WERI-Rb-1 (cell line): ENCODE results near the gene TAAR9.

Experiments
- DNase-seq: peaks from one replicate; pipeline ENCODE4 v3.0.0-alpha.2; 2020
- H3K27ac ChIP-seq: fragments of 250-450 bp; sonication (Bioruptor Pico); 2 replicates; pipeline ENCODE4 v1.5.1; 2020; ENCODE audit warnings: mild to moderate bottlenecking, moderate library complexity
- H3K27me3 ChIP-seq: fragments of 250-450 bp; sonication (Bioruptor Pico); 2 replicates; pipeline ENCODE4 v1.5.1; 2021; ENCODE audit warnings: mild to moderate bottlenecking, low read depth, moderate library complexity; ENCODE audit not compliant: insufficient read depth, severe bottlenecking
- H3K36me3 ChIP-seq: fragments of 250-450 bp; sonication (Bioruptor Pico); 2 replicates; pipeline ENCODE4 v1.5.1; 2020; ENCODE audit warnings: mild to moderate bottlenecking, moderate library complexity
- H3K4me3 ChIP-seq: 2 replicates; pipeline ENCODE4 v1.5.1; 2011; ENCODE audit warnings: low read depth, mild to moderate bottlenecking, control low read depth, low read length
- H3K9me3 ChIP-seq: fragments of 250-450 bp; sonication (Bioruptor Pico); 2 replicates; pipeline ENCODE4 v1.5.1; 2021; ENCODE audit warnings: mild to moderate bottlenecking, moderate library complexity; ENCODE audit not compliant: severe bottlenecking
- CTCF ChIP-seq: IDR thresholded peaks from 2 replicates; pipeline ENCODE4 v1.5.1; 2011; ENCODE audit warnings: low read depth, mild to moderate bottlenecking, control low read depth, inconsistent platforms, low read length

The TAAR9 gene

GRCh38 chr6:132584698-132585097, 46.6 kb downstream of the TAAR9 start:
- no peak for DNase-seq
- no peak for TF ChIP-seq CTCF
- H3K36me3 ChIP-seq, result no peaks in the 10 kb centered on the region
- no peak overlapping the region for H3K27ac ChIP-seq
- peaks cover 84% of the 10 kb centered on the region for H3K27me3 ChIP-seq
- H3K4me3 ChIP-seq, result no peak overlapping the region
- peaks cover 3% of the 10 kb centered on the region for H3K9me3 ChIP-seq

GRCh38 chr6:132587424-132587823, 49.3 kb downstream of the TAAR9 start:
- no peak overlapping the region for H3K4me3 ChIP-seq
- TF ChIP-seq CTCF, result no peak
- H3K27ac ChIP-seq, result no peak overlapping the region
- peaks cover 64% of the 10 kb centered on the region for H3K27me3 ChIP-seq
- DNase-seq, result no peak
- no peaks in the 10 kb centered on the region for H3K36me3 ChIP-seq
- H3K9me3 ChIP-seq, result no peaks in the 10 kb centered on the region
